Small intestine (tissue), 7 donors: Measurements from ENCODE around the gene LRRC36. TPM values are rescaled to one million over a fixed set of nuclear protein-coding genes. Genes with fewer than 3 reads are reported as not detected.

ENCODE experiments used
- DNase-seq, 2 donors: peaks; one replicate each; pipeline versions ENCODE4 v3.0.0 to v3.0.0-alpha.2; 2013
- FAIRE-seq: peaks from 2 replicates; lab custom pipeline; 2012; peaks lifted over from hg19 to GRCh38; lab: Jason Lieb, UNC
- H3K27ac ChIP-seq, 3 donors: one replicate each; pipeline ENCODE4 v1.5.1; 2013; ENCODE audit warnings: low read length in 2 of 3, mild to moderate bottlenecking in 2 of 3, control low read depth in 1 of 3, inconsistent platforms in 1 of 3, low read depth in 1 of 3, moderate library complexity in 1 of 3
- H3K27me3 ChIP-seq, 3 donors: one replicate each; pipeline ENCODE4 v1.6.1; 2013; ENCODE audit warnings: low read length in 3 of 3, inconsistent platforms in 1 of 3; ENCODE audit not compliant: control insufficient read depth in 3 of 3, insufficient read depth in 3 of 3
- H3K36me3 ChIP-seq, 3 donors: one replicate each; pipeline ENCODE4 v1.6.1; 2013; ENCODE audit warnings: low read length in 3 of 3, inconsistent platforms in 1 of 3, low read depth in 1 of 3, mild to moderate bottlenecking in 1 of 3, moderate library complexity in 1 of 3; ENCODE audit not compliant: control insufficient read depth in 3 of 3, insufficient read depth in 2 of 3
- H3K4me1 ChIP-seq, 3 donors: one replicate each; pipeline ENCODE4 v1.6.1; 2013; ENCODE audit warnings: low read length in 2 of 3, inconsistent platforms in 1 of 3, low read depth in 1 of 3, mild to moderate bottlenecking in 1 of 3, moderate library complexity in 1 of 3; ENCODE audit not compliant: control insufficient read depth in 3 of 3, insufficient read depth in 2 of 3
- H3K4me3 ChIP-seq, 3 donors: one replicate each; pipeline ENCODE4 v1.5.1; 2013; ENCODE audit warnings: low read length in 3 of 3, control low read depth in 1 of 3, inconsistent platforms in 1 of 3, low read depth in 1 of 3, mild to moderate bottlenecking in 1 of 3, moderate library complexity in 1 of 3
- H3K9me3 ChIP-seq, 2 donors: one replicate each; pipeline ENCODE4 v1.6.1; 2013; ENCODE audit warnings: low read depth in 1 of 2, low read length in 1 of 2; ENCODE audit not compliant: control insufficient read depth in 2 of 2, insufficient read depth in 1 of 2
- WGBS, 3 donors: extraction: QIAGEN DNeasy Blood & Tissue Kit; methylation state at CpG; one replicate each; pipeline ENCODE4 v1.1.7; 2013; 5-methylcytosine and 5-hydroxymethylcytosine counted together
- polyA plus RNA-seq, 4 donors: library from polyadenylated mRNA; stranded (reverse) in 3 of 4; unstranded in 1 of 4; fragments of 200-250 nt in 3 of 4; fragments of 120-200 nt in 1 of 4; gene quantifications; one replicate each; pipeline versions ENCODE4 v1.2.1 to v1.2.3, GENCODE V29; 2013
- donor health status: healthy with polysubstance abuse.
- donor health status: control.
- donor health status: control.
- donor health status: Bipolar disorder and iron deficiency.
- donor health status: healthy.

LRRC36 gene
- polyA plus RNA-seq, 4 donors, result 0.87 to 1.9 TPM; not detected in 2

DNA sequence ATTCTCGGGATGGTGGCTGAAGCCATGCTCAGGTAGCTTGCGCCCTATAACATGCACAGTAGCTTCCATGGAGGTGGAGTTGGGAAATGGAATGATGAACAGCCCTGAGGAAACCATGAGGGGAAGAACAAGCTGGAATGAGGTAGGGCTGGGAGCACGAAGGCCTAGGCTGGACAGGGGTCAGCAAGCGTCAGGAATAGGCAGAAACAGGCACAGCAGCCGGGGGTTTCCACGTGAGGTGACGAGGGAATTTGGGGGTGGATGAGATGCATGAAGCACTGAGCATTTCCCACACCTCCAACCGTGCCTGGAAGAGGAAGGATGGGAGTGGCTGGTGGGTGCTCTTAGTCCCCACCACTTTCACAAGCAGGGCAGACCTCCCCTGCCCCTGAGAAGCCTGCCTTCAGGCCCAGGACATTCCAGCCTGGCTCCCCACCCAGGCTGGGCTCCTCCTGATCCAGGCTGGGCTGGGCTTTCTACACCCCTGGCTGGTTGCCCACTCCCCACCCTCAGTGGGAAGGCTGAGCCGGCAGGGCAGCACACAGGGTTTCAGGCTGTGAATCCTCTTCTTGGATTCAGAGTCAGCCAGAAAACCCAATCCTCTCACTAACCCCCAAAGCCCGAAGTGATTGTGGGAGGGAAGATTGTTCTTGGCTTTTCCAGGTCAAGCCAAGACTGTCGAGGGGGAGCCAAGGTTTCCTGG lies 25.4 kb upstream of the LRRC36 start:
- H3K9me3 ChIP-seq, result no peaks in the 10 kb centered on the region
- H3K27me3 ChIP-seq, result no peaks in the 10 kb centered on the region
- WGBS, 3 donors, result 70 to 73% (median 70%) methylated on average over 11 of the region's 11 CpGs
- DNase-seq (no peak), FAIRE-seq (no peak)
- no peaks in the 10 kb centered on the region for H3K4me1 ChIP-seq
- H3K4me3 ChIP-seq, result no peak overlapping the region
- H3K36me3 ChIP-seq, result no peaks in the 10 kb centered on the region
- H3K27ac ChIP-seq, result no peak overlapping the region

DNA sequence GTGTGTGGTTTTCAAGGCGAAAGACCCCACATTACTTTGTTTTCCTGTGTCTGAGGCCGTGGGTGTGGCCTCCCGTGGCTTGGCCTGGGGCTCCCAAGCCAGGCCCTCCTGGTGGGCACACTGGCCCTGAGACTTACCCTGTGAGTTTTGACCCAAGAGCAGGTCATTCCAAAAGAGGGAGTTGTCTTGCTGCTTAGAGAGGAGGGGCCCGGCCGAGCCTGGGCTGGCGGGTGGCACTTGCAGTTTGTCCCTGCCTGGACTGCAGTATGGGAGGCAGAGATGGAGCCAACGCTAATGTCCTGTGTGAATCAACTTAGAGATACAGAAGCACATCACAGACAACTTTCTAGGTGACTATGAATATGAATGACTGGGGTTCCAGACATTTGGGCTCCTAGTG lies 24.5 kb upstream of the LRRC36 start:
- WGBS, 3 donors, result 78 to 84% (median 78%) methylated on average over 7 of the region's 7 CpGs
- H3K27ac ChIP-seq, result no peak overlapping the region

DNA sequence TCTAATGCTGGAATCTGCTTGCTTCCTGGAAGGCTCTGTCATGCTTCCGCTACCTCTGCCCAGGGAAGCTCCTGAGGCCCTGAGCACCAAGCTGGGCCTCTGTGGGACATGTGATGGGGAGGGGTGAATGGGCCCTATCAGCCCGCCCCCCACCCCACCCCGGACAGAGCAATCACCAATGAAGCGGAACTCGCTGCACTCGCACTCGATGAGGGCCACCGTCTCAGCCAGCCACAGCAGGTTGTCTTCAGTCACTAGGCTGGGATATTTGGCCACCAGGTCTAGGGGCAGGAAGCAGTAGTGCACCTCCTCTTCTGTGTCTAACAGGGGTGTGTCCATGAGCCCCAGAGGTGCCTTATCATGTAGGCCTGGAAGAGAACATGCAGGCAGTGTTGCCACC lies 23.6 kb upstream of the LRRC36 start:
- Histone ChIP-seq H3K27ac (no peak overlapping the region), H3K9me3 (no peaks in the 10 kb centered on the region), H3K27me3 (no peaks in the 10 kb centered on the region), H3K4me1 (no peaks in the 10 kb centered on the region), H3K4me3 (no peak overlapping the region), H3K36me3 (no peaks in the 10 kb centered on the region)
- DNase-seq (no peak), FAIRE-seq (no peak)
- 84 to 96% (median 92%) methylated on average over 8 of the region's 8 CpGs for WGBS, 3 donors

More for the DNA sequence above, 24.5 kb upstream of the LRRC36 start:
- H3K9me3 ChIP-seq, result no peaks in the 10 kb centered on the region
- no peak overlapping the region for H3K4me3 ChIP-seq
- no peaks in the 10 kb centered on the region for H3K36me3 ChIP-seq
- H3K4me1 ChIP-seq, result no peaks in the 10 kb centered on the region
- FAIRE-seq (no peak), DNase-seq (no peak)
- H3K27me3 ChIP-seq, result no peaks in the 10 kb centered on the region

DNA sequence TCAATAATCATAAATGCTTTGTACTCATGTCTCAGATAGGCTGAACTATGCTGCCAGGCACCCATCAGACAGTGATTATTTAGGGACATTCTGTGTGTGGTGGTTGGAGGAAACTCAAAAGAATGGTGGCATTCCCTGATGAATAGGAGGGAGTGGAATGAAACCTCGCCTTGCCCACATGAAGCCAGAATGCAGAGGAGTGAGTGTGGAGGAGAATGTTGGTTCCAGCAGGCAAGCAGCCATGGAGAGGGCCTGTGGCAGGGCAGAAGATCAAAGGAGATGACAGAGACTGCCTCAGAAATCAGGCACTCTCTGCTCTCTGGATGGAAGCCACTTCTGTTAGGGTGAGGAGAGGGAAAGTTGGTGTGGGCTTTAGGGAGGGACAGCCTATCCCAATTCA lies 22.6 kb upstream of the LRRC36 start:
- Histone ChIP-seq H3K27ac (no peak overlapping the region), H3K27me3 (no peaks in the 10 kb centered on the region), H3K36me3 (no peaks in the 10 kb centered on the region), H3K4me1 (no peaks in the 10 kb centered on the region), H3K9me3 (no peaks in the 10 kb centered on the region), H3K4me3 (no peak overlapping the region)
- WGBS, 3 donors, result 63 to 77% (median 64%) methylated on average over 1 of the region's 1 CpG
- no peak for FAIRE-seq
- no peak for DNase-seq

DNA sequence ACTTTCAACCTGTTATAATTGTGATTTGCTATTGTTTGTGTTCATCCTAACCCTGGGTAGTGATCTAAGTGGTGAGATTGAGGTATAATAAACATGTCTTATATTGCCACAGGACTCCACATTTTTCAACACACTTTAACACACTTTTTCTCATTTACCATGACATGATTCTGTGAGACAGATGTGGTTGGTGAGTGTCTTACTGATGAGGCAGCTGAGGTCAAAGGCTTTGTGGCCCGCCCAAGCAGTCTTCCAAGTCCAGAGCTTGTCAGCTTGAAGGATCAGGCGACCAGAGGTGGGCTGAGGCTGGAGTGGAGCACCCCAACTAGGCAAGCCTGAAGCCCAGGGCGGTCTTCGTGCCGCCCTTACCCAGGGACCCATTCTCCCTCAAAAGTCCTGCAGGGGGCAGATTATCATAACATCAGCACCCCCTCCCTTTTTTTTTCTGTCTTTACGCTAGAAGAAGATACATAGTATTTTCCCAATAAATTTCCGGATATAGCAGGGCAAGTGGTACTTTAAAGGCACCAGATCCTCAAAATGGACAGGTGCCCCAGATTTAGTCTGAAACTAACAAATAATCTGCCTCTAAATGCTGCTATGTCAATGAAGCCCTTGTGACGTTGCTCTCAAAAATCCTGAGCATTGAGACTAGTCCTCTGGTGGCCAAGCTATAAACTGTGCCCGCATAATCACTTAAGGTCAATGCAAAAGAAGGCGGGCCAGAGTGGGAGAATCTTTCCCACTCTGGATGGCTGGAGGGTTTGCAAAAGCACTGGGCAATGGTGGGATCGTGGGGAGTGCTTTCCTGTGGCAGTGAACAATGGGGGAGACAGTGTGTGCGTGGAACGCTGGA lies 21.2 kb upstream of the LRRC36 start:
- 89 to 92% (median 92%) methylated on average over 13 of the region's 13 CpGs for WGBS, 3 donors
- FAIRE-seq, result no peak

DNA sequence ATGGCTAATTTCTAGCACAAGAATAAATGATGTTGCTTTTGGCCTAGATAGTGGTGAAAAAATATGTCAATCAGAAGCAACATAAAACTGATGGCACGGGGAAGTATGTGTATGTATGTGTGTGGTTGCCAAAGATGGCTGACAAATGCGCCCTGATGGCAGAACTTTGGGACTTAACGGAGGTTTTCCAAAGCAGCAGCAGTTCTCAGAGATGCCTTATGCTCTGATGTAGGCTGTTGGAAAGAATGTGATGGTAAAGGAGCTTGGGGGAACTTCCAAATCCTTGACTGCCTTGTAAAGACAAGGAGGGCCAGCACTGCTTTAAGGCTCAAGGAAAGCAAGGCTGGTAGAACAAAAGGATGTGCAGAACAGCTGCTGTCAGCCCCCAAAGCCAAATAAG lies 16.1 kb upstream of the LRRC36 start:
- no peaks in the 10 kb centered on the region for H3K4me1 ChIP-seq
- FAIRE-seq (no peak), DNase-seq (no peak)
- H3K9me3 ChIP-seq, result no peaks in the 10 kb centered on the region
- H3K36me3 ChIP-seq, result no peaks in the 10 kb centered on the region
- 89 to 94% (median 92%) methylated on average over 3 of the region's 3 CpGs for WGBS, 3 donors
- no peak overlapping the region for H3K27ac ChIP-seq
- H3K27me3 ChIP-seq, result no peaks in the 10 kb centered on the region
- no peak overlapping the region for H3K4me3 ChIP-seq

More for the DNA sequence above, 21.2 kb upstream of the LRRC36 start:
- H3K27me3 ChIP-seq, result no peaks in the 10 kb centered on the region
- H3K4me1 ChIP-seq, result no peaks in the 10 kb centered on the region
- H3K4me3 ChIP-seq, result no peak overlapping the region
- H3K36me3 ChIP-seq, result no peaks in the 10 kb centered on the region
- no peak for DNase-seq
- no peak overlapping the region for H3K27ac ChIP-seq
- H3K9me3 ChIP-seq, result no peaks in the 10 kb centered on the region

DNA sequence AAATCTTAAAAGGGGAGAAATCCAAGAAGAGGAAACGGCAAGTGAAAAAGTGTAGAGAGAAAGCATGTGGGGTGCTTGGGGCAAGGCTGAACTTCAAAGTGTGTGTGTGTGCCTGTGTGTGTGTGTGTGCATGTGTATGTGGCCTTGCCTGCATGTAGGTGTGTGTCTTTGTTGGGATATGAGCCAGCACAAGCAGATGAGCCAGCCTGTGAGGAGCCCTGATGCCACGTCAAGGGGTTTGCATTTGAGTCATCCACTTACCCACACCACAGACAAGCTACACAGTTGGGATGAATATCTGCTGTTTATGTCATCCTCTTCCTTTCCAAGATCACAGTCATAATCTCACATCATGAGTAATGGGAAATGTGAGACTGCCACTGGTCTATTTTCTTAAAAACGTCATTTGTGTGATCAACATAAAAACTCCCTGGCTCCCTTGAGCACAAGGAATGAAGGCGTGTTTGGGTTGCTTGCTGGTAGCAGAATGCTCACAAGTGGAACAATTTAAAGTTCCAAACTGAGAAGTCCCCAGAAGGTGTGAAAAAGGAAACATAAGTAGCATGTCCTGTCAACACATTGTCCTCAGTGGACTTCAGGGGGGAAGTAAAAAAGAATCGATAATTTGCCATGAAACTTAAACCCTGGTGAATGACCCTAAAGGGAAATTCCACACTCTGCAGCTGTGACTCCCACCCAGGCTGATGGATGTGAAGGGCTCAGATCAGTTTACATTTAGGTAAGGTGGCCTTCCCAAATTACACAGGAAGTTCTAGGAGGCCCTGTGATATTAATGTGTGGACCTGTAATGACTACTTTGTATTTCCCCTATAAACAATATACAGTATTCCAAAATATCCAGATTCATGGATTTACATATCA lies 14.8 kb upstream of the LRRC36 start:
- FAIRE-seq, result no peak
- Histone ChIP-seq H3K27me3 (no peaks in the 10 kb centered on the region), H3K4me3 (no peak overlapping the region), H3K36me3 (no peaks in the 10 kb centered on the region), H3K27ac (peak overlapping the region in 1 of 3 donors; percentile 63), H3K9me3 (no peaks in the 10 kb centered on the region), H3K4me1 (no peaks in the 10 kb centered on the region)
- DNase-seq, result peak in 1 of 2 donors; percentile 12
- 44 to 82% (median 61%) methylated on average over 5 of the region's 5 CpGs for WGBS, 3 donors

DNA sequence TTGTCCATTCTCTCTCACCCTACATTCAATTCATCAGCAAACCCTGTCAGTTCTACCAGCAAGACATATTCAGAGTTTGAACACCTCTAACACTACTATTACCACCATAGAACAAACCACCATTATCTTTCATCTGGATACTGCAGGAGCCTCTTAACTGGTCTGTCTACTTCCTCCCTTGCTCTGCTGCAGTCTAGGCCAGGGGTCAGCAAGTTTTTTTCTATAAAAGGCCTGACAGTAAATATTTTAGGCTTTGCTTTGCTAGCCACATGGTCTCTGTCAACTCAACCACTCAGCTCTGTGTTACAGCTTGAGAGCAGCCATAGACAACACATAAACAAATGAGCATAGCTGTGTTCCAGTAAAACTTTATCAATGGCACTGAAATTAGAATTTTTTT lies 13.9 kb upstream of the LRRC36 start:
- peak overlapping the region in 1 of 3 donors; percentile 63 for H3K27ac ChIP-seq

More for the DNA sequence above, 13.9 kb upstream of the LRRC36 start:
- FAIRE-seq (no peak), DNase-seq (no peak)
- Histone ChIP-seq H3K27me3 (no peaks in the 10 kb centered on the region), H3K9me3 (no peaks in the 10 kb centered on the region), H3K36me3 (no peaks in the 10 kb centered on the region), H3K4me1 (no peaks in the 10 kb centered on the region), H3K4me3 (no peak overlapping the region)
